ENCODE measurements around the gene ATG2A. TPM values are rescaled to one million over a fixed set of nuclear protein-coding genes. Genes with fewer than 3 reads are reported as not detected.
A peak's percentile ranks its signal among the peaks of the same experiment; 100 is the strongest.

The ATG2A gene
- total and polyA plus RNA-seq, 9 of the 15 experiments (the other 6 are each of a cell fraction or from before 2014, with no cell fraction given), result 0.25 to 45.9 (median 5.2) TPM

GRCh38 chr11:64878223-64878493, 38.9 kb downstream of the ATG2A start (continued):
- TF ChIP-seq ZNF407 (IDR thresholded peaks at IDR 0.05; ENCODE audit: low read depth), result peak; percentile 75
- peak; percentile 38; the same call in 1 of the 2 replicates for TF ChIP-seq ZBTB40 (IDR thresholded peaks at IDR 0.05)
- no peak for TF ChIP-seq ZBTB40 (CRISPR knock-in tag; IDR thresholded peaks at IDR 0.05)
- no peak for TF ChIP-seq ETV6 (IDR thresholded peaks at IDR 0.05; ENCODE audit: borderline replicate concordance in 1 of 2, low read depth in 2 of 2, low read length in 1 of 2)
- peak; percentile 80; the same call in 1 of the 2 replicates for TF ChIP-seq ETV6 (CRISPR knock-in tag; IDR thresholded peaks at IDR 0.05; ENCODE audit: borderline replicate concordance)
- TF ChIP-seq KLF13 (tag; IDR thresholded peaks at IDR 0.05; ENCODE audit: borderline replicate concordance, low read depth), result 0 out of 2 replicates have a peak, but pooled peaks have one; percentile 20
- TF ChIP-seq FOXA3 (CRISPR knock-in tag; conservative IDR thresholded peaks at IDR 0.05 in 1 of 2, IDR thresholded peaks at IDR 0.05 in 1 of 2), result peak in 1 of 2 experiments; percentile 57; a peak in 1 of 4 replicates
- TF ChIP-seq SMARCE1 (IDR thresholded peaks at IDR 0.05), result peak; percentile 34; the same call in 1 of the 2 replicates
- TF ChIP-seq ID3 (CRISPR knock-in tag; IDR thresholded peaks at IDR 0.05), result no peak
- 0 out of 2 replicates have a peak, but pooled peaks have one; percentile 42 for TF ChIP-seq ID3 (tag; IDR thresholded peaks at IDR 0.05)
- 0 out of 2 replicates have a peak, but pooled peaks have one; percentile 61 for TF ChIP-seq E2F3 (CRISPR knock-in tag; IDR thresholded peaks at IDR 0.05)

Data from K562 (cell line).